GM12801 (cell line): ENCODE data around the gene DPYSL4.

Experiments
- TF ChIP-seq, protein P1 (sequence below): IDR thresholded peaks from one replicate; pipeline ENCODE4 v1.5.1; 2011; ENCODE audit warnings: control low read depth; ENCODE audit not compliant: insufficient read length; ENCODE audit errors: extremely low read depth

Gene DPYSL4

DNA sequence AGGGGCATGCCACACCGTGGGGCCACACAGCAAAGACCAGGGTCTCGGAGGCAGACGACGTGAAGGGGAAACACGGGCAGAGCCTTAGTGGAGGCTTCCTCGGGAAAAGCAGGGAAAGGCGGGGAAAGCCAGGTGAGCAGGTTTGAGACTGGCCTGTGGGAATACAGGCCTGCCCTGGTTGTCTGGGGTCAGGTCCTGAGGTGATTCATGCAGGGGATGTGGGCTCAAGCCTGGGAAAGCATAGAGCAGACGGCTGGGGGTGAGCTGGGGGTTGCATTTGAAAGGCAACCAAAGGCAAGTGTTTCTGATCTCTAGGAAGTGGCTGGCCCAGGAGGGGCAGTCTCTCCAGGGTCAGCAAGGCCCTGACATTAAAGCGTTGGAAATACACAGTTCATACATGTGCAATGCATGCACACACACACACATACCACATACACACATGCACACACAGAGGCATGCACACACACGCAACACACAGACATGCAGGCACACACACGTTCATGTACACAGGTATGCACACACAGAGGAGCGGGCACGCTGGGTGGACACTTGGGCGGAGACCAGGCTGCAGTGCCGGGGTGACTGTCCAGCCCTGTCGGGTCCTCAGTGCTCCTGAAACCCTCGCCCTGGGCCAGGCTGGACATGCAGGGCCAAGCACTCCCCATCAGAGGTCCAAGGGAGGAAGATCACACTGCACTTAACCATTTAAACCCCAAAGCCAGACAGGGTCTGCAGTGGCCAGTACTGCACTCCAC lies 51.8 kb downstream of the DPYSL4 start:
- TF ChIP-seq, protein P1, sequence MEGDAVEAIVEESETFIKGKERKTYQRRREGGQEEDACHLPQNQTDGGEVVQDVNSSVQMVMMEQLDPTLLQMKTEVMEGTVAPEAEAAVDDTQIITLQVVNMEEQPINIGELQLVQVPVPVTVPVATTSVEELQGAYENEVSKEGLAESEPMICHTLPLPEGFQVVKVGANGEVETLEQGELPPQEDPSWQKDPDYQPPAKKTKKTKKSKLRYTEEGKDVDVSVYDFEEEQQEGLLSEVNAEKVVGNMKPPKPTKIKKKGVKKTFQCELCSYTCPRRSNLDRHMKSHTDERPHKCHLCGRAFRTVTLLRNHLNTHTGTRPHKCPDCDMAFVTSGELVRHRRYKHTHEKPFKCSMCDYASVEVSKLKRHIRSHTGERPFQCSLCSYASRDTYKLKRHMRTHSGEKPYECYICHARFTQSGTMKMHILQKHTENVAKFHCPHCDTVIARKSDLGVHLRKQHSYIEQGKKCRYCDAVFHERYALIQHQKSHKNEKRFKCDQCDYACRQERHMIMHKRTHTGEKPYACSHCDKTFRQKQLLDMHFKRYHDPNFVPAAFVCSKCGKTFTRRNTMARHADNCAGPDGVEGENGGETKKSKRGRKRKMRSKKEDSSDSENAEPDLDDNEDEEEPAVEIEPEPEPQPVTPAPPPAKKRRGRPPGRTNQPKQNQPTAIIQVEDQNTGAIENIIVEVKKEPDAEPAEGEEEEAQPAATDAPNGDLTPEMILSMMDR, result no peak

DNA sequence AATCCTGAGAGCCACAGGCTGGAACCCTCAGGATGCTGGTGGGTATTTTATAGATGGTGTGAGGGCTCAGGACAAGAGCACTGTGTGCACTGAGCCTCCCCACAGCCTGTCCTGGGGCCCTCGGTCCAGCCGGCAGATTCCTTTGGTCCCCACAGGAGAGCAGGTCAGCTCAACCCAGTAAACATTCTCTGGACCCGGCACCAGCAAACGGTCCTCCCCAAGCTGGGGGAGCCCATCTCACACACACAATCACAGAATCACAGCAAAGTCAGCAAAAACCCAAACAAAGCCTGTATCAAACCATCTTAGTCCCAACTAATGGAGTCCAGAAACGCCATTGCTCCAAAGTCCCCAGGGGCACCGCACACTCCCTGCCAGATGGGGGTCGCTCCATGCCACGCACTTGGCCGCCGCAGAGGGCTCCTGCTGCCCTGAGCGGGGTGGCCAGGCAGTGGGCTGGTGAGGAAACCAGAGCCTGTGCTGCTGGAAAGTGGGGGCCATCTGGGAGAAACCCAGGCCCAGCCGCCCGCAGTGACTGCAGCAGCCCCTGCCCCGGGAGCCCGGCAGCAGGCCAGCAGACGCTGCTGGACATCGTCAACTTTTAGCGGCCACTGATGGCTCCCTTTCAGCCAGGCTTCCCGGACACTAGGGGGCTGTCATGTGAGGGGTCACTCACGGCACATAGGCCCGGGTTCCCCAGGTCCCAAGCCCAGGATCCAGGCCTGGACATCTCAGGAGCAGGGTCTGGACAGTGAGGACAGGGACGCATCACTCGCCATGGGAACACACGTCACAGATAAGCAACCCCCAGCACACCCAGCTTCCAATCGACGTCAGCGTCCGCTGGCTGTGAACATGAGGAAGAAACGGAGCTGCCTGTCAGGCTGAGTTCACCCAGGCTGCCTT lies 52.6 kb downstream of the DPYSL4 start:
- TF ChIP-seq, protein P1, result no peak

DNA sequence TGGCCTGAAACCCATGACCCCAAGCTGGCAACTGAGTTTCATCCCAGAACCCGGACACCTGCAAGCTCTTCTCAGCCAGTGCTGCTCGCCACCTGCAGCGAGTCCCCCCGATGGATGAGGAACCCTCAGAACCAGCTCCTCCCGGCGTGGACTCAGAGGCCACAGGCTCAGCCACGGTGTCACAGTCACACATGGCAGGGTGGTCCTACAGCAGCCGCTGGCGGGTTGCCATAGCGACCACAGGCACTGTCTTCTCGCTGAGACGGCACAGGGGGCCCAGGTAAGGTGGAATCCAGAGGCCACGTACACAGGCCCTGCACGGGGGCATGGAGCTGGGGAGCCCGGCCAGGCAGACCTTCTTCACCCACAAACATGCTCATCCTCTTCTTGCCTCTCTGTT lies 53.4 kb downstream of the DPYSL4 start:
- TF ChIP-seq, protein P1, result no peak

DNA sequence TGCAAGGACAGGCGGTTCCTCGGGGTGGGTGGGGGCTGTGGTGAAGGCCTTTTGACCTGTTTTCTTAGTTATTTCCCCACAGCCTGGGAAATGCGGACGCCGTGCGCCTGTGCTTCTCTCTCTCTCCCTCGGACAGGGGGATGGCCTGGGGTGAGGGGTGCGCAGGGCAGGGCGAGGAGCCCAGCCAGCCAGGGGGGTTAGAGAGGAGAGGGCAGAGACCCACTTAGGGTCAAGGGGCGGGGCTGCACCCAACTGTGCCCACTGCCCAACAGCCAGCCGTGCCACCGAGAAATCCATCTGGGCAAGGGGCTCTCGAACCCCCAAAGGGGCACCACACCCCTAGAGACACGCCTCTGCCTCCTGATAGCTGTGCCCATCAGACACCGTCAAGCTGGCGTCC lies 53.8 kb downstream of the DPYSL4 start:
- TF ChIP-seq, protein P1, result no peak

DNA sequence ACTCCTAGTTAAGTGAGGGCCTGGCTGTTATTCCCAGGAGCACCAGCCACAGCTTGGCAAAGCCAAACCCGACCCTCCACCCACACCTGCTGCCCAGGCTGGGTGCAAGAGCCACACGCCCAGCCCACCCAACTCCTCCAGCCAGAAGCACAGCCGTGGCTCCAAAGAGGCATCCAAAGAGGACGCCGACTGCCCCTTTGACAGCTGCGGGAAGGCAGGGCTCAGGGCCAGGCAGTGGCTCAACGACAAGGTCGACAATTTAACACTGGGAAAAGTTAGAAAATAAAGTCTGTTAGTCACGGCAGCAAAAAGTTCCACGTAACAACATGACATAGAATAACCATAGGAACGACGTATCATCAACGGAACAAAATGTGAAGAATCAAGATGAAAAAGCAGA lies 54.3 kb downstream of the DPYSL4 start:
- TF ChIP-seq, protein P1, result no peak

DNA sequence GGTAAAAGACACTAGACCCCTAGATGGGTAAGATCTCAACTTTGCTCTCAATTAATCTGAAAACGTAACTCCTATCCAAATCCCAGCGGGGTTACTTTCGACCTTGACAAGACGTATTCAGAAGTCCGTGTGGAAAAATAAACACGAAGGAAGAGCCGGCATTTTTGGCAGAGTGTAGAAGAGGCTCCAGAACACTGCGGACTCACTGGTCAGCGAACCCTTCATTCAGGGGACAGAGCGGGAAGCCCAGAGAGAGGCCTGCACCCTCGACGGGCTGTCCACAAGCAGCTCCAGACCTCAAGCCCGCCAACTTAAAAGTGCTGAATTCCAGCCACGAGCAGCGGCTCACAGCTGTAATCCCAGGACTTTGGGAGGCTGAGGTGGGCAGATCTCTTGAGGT lies 54.7 kb downstream of the DPYSL4 start:
- TF ChIP-seq, protein P1, result no peak

DNA sequence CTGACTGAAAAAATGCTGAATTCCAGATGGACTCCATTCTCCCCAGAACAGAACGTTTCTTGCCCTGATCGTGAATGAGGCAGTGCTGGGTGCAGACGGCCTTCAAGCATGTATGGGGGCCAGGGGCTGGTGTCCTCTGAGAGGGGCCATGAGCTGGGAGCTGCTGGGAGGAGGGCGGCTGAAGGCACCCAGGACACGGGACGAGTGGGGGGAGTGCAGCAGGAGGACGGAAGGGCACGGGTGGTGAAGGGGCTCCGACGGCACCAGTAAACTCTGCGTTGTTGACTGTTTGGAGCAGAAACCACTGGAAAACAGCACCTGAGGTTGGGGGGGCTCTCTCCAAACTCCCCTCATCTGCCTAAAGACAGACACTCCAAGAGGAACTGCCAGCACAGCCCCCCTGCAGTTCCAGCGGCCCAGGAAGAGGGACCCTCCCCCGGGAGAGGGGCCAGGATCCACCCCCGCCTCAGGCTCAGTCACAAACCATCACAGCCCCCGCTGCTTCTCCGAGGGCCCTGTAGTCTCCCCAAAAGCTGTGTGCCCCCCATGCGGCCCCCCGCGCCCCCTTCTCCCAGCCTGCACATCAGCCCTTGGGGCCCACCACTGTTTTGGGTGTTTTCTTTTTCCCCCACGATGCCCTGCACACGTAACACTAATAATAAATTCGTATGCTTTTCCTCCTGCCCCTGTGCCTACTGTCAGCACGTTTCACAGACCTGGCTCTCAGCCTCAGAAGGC lies 55.5 kb downstream of the DPYSL4 start:
- TF ChIP-seq, protein P1, result no peak
